Measurements from ENCODE around the gene ZBTB38. TPM values are rescaled to one million over a fixed set of nuclear protein-coding genes. Genes with fewer than 3 reads are reported as not detected.

ZBTB38 gene
- total RNA-seq, 1 experiment from 2014 or later: 17.0 TPM

DNA sequence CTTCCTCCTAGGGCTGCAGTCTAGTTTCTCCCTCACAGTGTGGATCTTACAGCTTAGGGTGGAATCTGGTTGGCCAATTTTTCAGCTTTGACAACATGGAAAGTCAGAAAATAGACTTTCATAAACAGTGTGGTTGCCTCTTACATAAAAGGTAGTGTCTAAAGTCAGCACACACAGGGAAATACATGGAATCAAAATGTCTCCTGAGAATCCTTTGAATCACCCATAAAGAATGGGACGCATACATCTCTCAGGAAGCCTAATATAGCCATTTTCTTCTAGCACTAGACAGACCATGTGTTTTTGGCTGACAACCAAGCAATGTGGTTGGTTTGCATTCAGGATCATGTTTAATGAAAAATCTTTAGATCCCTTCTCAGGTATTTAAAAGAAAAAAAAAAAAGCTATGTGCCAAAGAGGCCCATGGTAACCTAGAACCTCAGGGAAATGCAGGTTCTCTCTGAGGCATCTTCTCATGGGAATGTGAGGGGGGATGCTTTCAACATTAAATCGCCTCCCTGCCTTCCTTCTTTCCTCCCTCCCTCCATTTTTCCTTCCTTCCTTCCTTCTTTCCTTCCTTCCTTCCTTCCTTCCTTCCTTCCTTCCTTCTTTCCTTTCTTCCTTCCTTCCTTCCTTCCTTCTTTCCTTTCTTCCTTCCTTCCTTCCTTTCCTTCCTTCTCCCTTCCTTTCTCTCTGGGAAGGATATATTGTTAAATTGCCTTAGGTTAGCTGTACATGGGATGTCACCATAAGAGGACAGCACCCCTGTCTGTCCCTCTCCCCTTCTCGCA is 34.3 kb upstream of the ZBTB38 start:
- Histone ChIP-seq H3K4me1 (ENCODE audit: insufficient read depth, low read length) (peaks cover 30% of the 10 kb centered on the region), H3K4me3 (ENCODE audit: low read length) (no peak overlapping the region), H3K36me3 (ENCODE audit: low read depth, low read length) (no peaks in the 10 kb centered on the region), H3K4me2 (ENCODE audit: low read length) (no peak overlapping the region), H3K9ac (ENCODE audit: low read length) (no peak overlapping the region), H3F3A (ENCODE audit: low read length, unreplicated experiment) (no peaks in the 10 kb centered on the region), H3K9me3 (ENCODE audit: low read length) (no peaks in the 10 kb centered on the region), H4K20me1 (ENCODE audit: low read length) (no peaks in the 10 kb centered on the region), H3K79me2 (ENCODE audit: low read length) (no peaks in the 10 kb centered on the region), H3K27me3 (ENCODE audit: low read length) (no peaks in the 10 kb centered on the region), H3K9me2 (replicated peaks; ENCODE audit: low read length) (no peaks in the 10 kb centered on the region), H2AFZ (ENCODE audit: low read length) (no peak overlapping the region), H3K27ac (ENCODE audit: low read length) (no peak overlapping the region)
- ATAC-seq (no peak), DNase-seq (no peak)
- no TSS peak for BruUV-seq (replicated peaks)
- intact Hi-C loops (cut with micrococcal nuclease): no loop called here
- TF ChIP-seq CTCF (conservative IDR thresholded peaks at IDR 0.05; ENCODE audit: low read depth, low read length) (no peak), EZH2 (IDR thresholded peaks at IDR 0.05; ENCODE audit: low read length, unreplicated experiment) (no peak), EZH2phosphoT487 (IDR thresholded peaks at IDR 0.05; ENCODE audit: borderline replicate concordance, low read length) (no peak)
- CTCF ChIA-PET: no interaction called here
- POLR2A ChIA-PET (ENCODE audit: unreplicated experiment): no interaction called here

GRCh38 chr3:141334627-141335250 is 33.6 kb upstream of the ZBTB38 start:
- Histone ChIP-seq H4K20me1 (ENCODE audit: low read length) (no peaks in the 10 kb centered on the region), H3F3A (ENCODE audit: low read length, unreplicated experiment) (no peaks in the 10 kb centered on the region), H3K9ac (ENCODE audit: low read length) (no peak overlapping the region), H3K36me3 (ENCODE audit: low read depth, low read length) (no peaks in the 10 kb centered on the region), H3K9me3 (ENCODE audit: low read length) (no peaks in the 10 kb centered on the region), H3K9me2 (replicated peaks; ENCODE audit: low read length) (no peaks in the 10 kb centered on the region), H3K27me3 (ENCODE audit: low read length) (no peaks in the 10 kb centered on the region), H2AFZ (ENCODE audit: low read length) (no peak overlapping the region), H3K4me3 (ENCODE audit: low read length) (no peak overlapping the region), H3K4me1 (ENCODE audit: insufficient read depth, low read length) (peaks cover 30% of the 10 kb centered on the region), H3K79me2 (ENCODE audit: low read length) (no peaks in the 10 kb centered on the region), H3K27ac (ENCODE audit: low read length) (no peak overlapping the region), H3K4me2 (ENCODE audit: low read length) (no peak overlapping the region)
- intact Hi-C loops (cut with micrococcal nuclease): no loop called here
- ChIA-PET CTCF (no interaction called here), POLR2A (ENCODE audit: unreplicated experiment) (no interaction called here)
- DNase-seq (no peak), ATAC-seq (no peak)
- BruUV-seq (replicated peaks): no TSS peak
- no peak for TF ChIP-seq EZH2 (IDR thresholded peaks at IDR 0.05; ENCODE audit: low read length, unreplicated experiment)
- no peak for TF ChIP-seq EZH2phosphoT487 (IDR thresholded peaks at IDR 0.05; ENCODE audit: borderline replicate concordance, low read length)
- TF ChIP-seq CTCF (conservative IDR thresholded peaks at IDR 0.05; ENCODE audit: low read depth, low read length): no peak

- H3K79me2 ChIP-seq (ENCODE audit: low read length): no peaks in the 10 kb centered on the region
- no peaks in the 10 kb centered on the region for H3K27me3 ChIP-seq (ENCODE audit: low read length)
- ATAC-seq (no peak), DNase-seq (no peak)
- no peaks in the 10 kb centered on the region for H4K20me1 ChIP-seq (ENCODE audit: low read length)
- H3K36me3 ChIP-seq (ENCODE audit: low read depth, low read length): no peaks in the 10 kb centered on the region
- ChIA-PET CTCF (no interaction called here), POLR2A (ENCODE audit: unreplicated experiment) (no interaction called here)
- H3K4me1 ChIP-seq (ENCODE audit: insufficient read depth, low read length): peaks cover 30% of the 10 kb centered on the region
- no peak overlapping the region for H3K4me2 ChIP-seq (ENCODE audit: low read length)
- H3K4me3 ChIP-seq (ENCODE audit: low read length): no peak overlapping the region
- H2AFZ ChIP-seq (ENCODE audit: low read length): no peak overlapping the region
- no peaks in the 10 kb centered on the region for H3F3A ChIP-seq (ENCODE audit: low read length, unreplicated experiment)
- no TSS peak for BruUV-seq (replicated peaks)
- intact Hi-C loops (cut with micrococcal nuclease): no loop called here
- TF ChIP-seq CTCF (conservative IDR thresholded peaks at IDR 0.05; ENCODE audit: low read depth, low read length) (no peak), EZH2phosphoT487 (IDR thresholded peaks at IDR 0.05; ENCODE audit: borderline replicate concordance, low read length) (no peak), EZH2 (IDR thresholded peaks at IDR 0.05; ENCODE audit: low read length, unreplicated experiment) (no peak)
- H3K9me2 ChIP-seq (replicated peaks; ENCODE audit: low read length): no peaks in the 10 kb centered on the region
- no peak overlapping the region for H3K27ac ChIP-seq (ENCODE audit: low read length)
- H3K9me3 ChIP-seq (ENCODE audit: low read length): no peaks in the 10 kb centered on the region
- H3K9ac ChIP-seq (ENCODE audit: low read length): no peak overlapping the region
These were observed 32.7 kb upstream of the ZBTB38 start for GRCh38 chr3:141335531-141336061.
